NB4 (cell line): Measurements from ENCODE around the gene KAZALD1.

Experiments
- MYC ChIP-seq: IDR thresholded peaks from 2 replicates; pipeline ENCODE4 v1.6.1; 2011; ENCODE audit warnings: low read depth, low read length
- POLR2A ChIP-seq: IDR thresholded peaks from 2 replicates; pipeline ENCODE4 v1.6.1; 2011; ENCODE audit warnings: mild to moderate bottlenecking; ENCODE audit not compliant: insufficient read length; ENCODE audit errors: extremely low read depth
- TF ChIP-seq, protein P1 (sequence below): IDR thresholded peaks from one replicate; pipeline ENCODE4 v1.5.1; 2012; ENCODE audit warnings: low read depth, low read length
- TF ChIP-seq, protein P2 (sequence below): IDR thresholded peaks from 2 replicates; pipeline ENCODE4 v1.6.1; 2011; ENCODE audit warnings: low read depth, low read length

DNA sequence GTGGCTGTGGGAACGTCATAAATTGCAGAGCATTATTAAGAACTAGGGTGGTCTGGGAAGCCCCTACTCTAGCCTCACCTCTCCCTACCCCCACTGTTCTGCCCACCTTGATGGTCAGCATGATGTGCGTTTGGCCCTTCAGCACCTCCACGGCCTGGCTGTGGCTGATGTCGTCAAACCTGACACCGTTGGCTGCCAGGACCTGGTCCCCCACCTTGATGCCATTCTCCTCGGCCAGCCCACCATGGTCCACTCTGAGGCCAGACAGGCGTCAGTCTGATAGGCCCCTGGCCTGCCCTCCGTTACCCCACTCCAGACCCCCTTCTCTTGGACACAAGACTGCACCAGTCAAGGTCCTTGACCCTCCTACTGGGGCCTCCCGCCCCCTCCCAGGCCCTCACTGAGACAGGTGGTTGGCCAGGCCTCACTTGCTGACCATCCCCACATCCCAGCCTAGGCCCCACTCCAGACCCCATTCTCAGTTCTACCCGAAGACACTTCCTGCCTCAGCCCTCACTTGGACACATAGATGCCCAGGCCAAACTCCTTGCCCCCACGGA lies 40.0 kb upstream of the KAZALD1 start:
- no peak for TF ChIP-seq POLR2A
- no peak for TF ChIP-seq MYC
- TF ChIP-seq, protein P1, sequence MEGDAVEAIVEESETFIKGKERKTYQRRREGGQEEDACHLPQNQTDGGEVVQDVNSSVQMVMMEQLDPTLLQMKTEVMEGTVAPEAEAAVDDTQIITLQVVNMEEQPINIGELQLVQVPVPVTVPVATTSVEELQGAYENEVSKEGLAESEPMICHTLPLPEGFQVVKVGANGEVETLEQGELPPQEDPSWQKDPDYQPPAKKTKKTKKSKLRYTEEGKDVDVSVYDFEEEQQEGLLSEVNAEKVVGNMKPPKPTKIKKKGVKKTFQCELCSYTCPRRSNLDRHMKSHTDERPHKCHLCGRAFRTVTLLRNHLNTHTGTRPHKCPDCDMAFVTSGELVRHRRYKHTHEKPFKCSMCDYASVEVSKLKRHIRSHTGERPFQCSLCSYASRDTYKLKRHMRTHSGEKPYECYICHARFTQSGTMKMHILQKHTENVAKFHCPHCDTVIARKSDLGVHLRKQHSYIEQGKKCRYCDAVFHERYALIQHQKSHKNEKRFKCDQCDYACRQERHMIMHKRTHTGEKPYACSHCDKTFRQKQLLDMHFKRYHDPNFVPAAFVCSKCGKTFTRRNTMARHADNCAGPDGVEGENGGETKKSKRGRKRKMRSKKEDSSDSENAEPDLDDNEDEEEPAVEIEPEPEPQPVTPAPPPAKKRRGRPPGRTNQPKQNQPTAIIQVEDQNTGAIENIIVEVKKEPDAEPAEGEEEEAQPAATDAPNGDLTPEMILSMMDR = no peak
- TF ChIP-seq, protein P2, sequence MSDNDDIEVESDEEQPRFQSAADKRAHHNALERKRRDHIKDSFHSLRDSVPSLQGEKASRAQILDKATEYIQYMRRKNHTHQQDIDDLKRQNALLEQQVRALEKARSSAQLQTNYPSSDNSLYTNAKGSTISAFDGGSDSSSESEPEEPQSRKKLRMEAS = no peak
